HEK293 (cell line): ENCODE results near the gene NPR2.

Source experiments
- CTCF ChIA-PET: fragments of 350-600 bp; formaldehyde crosslinking; extraction: SDS; loops from one replicate; lab custom pipeline; 2021; ENCODE audit warnings: antibody characterized with exemption; lab: Yijun Ruan, JAX
- POLR2A ChIA-PET: fragments of 300-600 bp; formaldehyde crosslinking; extraction: SDS; loops from one replicate; lab custom pipeline; 2020; ENCODE audit warnings: antibody characterized with exemption, inconsistent platforms; lab: Yijun Ruan, JAX
- H3K27ac ChIP-seq: fragments of 200-500 bp; sonication (Bioruptor generic); 2 replicates; pipeline ENCODE4 v1.5.1; 2014; ENCODE audit warnings: low read depth, low read length, control low read depth, inconsistent platforms; ENCODE audit errors: extremely low read depth
- H3K36me3 ChIP-seq, 2 experiments: fragments of 200-500 bp in 1 of 2; sonication (Bioruptor generic) in 1 of 2; 1 replicate in 1 of 2; 2 replicates in 1 of 2; pipeline ENCODE4 v1.5.1; 2014 to 2017; ENCODE audit warnings: inconsistent platforms in 2 of 2, low read length in 2 of 2; ENCODE audit not compliant: control insufficient read depth in 2 of 2, insufficient read depth in 1 of 2
- H3K4me1 ChIP-seq: fragments of 200-500 bp; sonication (Bioruptor generic); 2 replicates; pipeline ENCODE4 v1.5.1; 2014; ENCODE audit warnings: mild to moderate bottlenecking, low read length, inconsistent platforms; ENCODE audit not compliant: control insufficient read depth, insufficient read depth
- H3K4me3 ChIP-seq: 2 replicates; pipeline ENCODE4 v1.5.1; 2011; ENCODE audit warnings: low read depth, mild to moderate bottlenecking, control low read depth, low read length, moderate library complexity
- H3K9me3 ChIP-seq: fragments of 200-500 bp; sonication (Bioruptor generic); 2 replicates; pipeline ENCODE4 v1.5.1; 2014; ENCODE audit warnings: low read depth, low read length, inconsistent platforms; ENCODE audit not compliant: control insufficient read depth, insufficient read depth
- HOXD13 ChIP-seq: sonication (generic); formaldehyde crosslinking; IDR thresholded peaks from 2 replicates; pipeline ENCODE4 v1.8.0; 2022; ENCODE audit warnings: missing genetic modification reagents, borderline replicate concordance
- KLF10 ChIP-seq: fragments of 450-650 bp; IDR thresholded peaks from 2 replicates; pipeline ENCODE4 v1.5.1; 2018; ENCODE audit warnings: missing biosample characterization, mild to moderate bottlenecking, missing genetic modification characterization
- KLF7 ChIP-seq: fragments of 450-650 bp; formaldehyde crosslinking; IDR thresholded peaks from 2 replicates; pipeline ENCODE4 v1.5.1; 2016; ENCODE audit warnings: missing biosample characterization, missing genetic modification characterization, borderline replicate concordance
- MEIS1 ChIP-seq: sonication (generic); formaldehyde crosslinking; IDR thresholded peaks from 2 replicates; pipeline ENCODE4 v1.8.1; 2022; ENCODE audit warnings: missing genetic modification reagents, mild to moderate bottlenecking, borderline replicate concordance
- OSR2 ChIP-seq: fragments of 450-650 bp; formaldehyde crosslinking; IDR thresholded peaks from 2 replicates; pipeline ENCODE4 v1.5.1; 2016; ENCODE audit warnings: missing biosample characterization, missing genetic modification characterization
- PRDM1 ChIP-seq: fragments of 450-650 bp; formaldehyde crosslinking; IDR thresholded peaks from 2 replicates; pipeline ENCODE4; 2016; ENCODE audit warnings: missing biosample characterization, missing genetic modification characterization
- ZNF202 ChIP-seq: fragments of 450-650 bp; formaldehyde crosslinking; IDR thresholded peaks from 2 replicates; pipeline ENCODE4 v1.5.1; 2016; ENCODE audit warnings: missing biosample characterization, missing genetic modification characterization, borderline replicate concordance
- ZNF248 ChIP-seq: fragments of 450-650 bp; formaldehyde crosslinking; IDR thresholded peaks from 2 replicates; pipeline ENCODE4 v1.5.1; 2017; ENCODE audit warnings: missing biosample characterization, missing genetic modification characterization
- ZNF274 ChIP-seq, 2 experiments: fragments of 200-500 bp in 1 of 2; fragments of 450-650 bp in 1 of 2; sonication (Bioruptor generic) in 1 of 2; formaldehyde crosslinking in 1 of 2; IDR thresholded peaks; 2 replicates each; pipeline versions ENCODE4 v1.5.1 to v1.6.1; 2014 to 2016; ENCODE audit warnings: borderline replicate concordance in 1 of 2, inconsistent platforms in 1 of 2, low read length in 1 of 2, missing biosample characterization in 1 of 2, missing genetic modification characterization in 1 of 2
- ZNF341 ChIP-seq: fragments of 450-650 bp; formaldehyde crosslinking; IDR thresholded peaks from 2 replicates; pipeline ENCODE4; 2016; ENCODE audit warnings: low read depth, missing biosample characterization, missing genetic modification characterization
- ZNF391 ChIP-seq: fragments of 450-650 bp; formaldehyde crosslinking; IDR thresholded peaks from 2 replicates; pipeline ENCODE4 v1.5.1; 2016; ENCODE audit warnings: low read depth, missing biosample characterization, missing genetic modification characterization, borderline replicate concordance
- ZNF423 ChIP-seq: fragments of 450-650 bp; formaldehyde crosslinking; IDR thresholded peaks from 2 replicates; pipeline ENCODE4 v1.5.1; 2016; ENCODE audit warnings: missing biosample characterization, missing genetic modification characterization
- ZNF664 ChIP-seq: fragments of 450-650 bp; formaldehyde crosslinking; IDR thresholded peaks from 2 replicates; pipeline ENCODE4 v1.5.1; 2016; ENCODE audit warnings: missing biosample characterization, missing genetic modification characterization
- TF ChIP-seq, protein P1 (sequence below): fragments of 450-650 bp; formaldehyde crosslinking; IDR thresholded peaks from 2 replicates; pipeline ENCODE4 v1.5.1; 2016; ENCODE audit warnings: missing biosample characterization, missing genetic modification characterization
- TF ChIP-seq, protein P2 (sequence below): sonication (generic); formaldehyde crosslinking; IDR thresholded peaks from 2 replicates; pipeline ENCODE4 v1.8.1; 2022; ENCODE audit warnings: mild to moderate bottlenecking, moderate library complexity, missing genetic modification reagents
- TF ChIP-seq, protein P3 (sequence below): fragments of 450-650 bp; formaldehyde crosslinking; IDR thresholded peaks from 2 replicates; pipeline ENCODE4 v1.5.1; 2017; ENCODE audit warnings: missing biosample characterization, mild to moderate bottlenecking, missing genetic modification characterization, moderate library complexity
- TF ChIP-seq, protein P4 (sequence below): fragments of 450-650 bp; formaldehyde crosslinking; IDR thresholded peaks from 2 replicates; pipeline ENCODE4 v1.5.1; 2016; ENCODE audit warnings: missing biosample characterization, missing genetic modification characterization
- TF ChIP-seq, protein P5 (sequence below): fragments of 450-650 bp; formaldehyde crosslinking; IDR thresholded peaks from 2 replicates; pipeline ENCODE4 v1.5.1; 2016; ENCODE audit warnings: missing biosample characterization, missing genetic modification characterization
- TF ChIP-seq, protein P6 (sequence below): IDR thresholded peaks from 2 replicates; pipeline ENCODE4 v1.6.1; 2011; ENCODE audit warnings: mild to moderate bottlenecking, low read depth, low read length, borderline replicate concordance

NPR2 gene

DNA sequence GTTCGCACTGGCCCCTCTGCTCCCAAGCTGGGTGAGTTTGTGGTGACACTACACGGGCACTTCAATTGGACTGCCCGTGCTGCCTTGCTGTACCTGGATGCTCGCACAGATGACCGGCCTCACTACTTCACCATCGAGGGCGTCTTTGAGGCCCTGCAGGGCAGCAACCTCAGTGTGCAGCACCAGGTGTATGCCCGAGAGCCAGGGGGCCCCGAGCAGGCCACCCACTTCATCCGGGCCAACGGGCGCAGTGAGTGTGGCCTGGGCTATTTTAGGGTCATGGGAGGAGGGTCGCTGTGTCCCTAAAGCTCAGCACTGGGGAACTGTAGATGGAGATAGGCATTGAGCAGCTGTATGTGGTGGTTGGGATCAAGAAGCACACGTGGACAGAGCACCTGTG lies 1.4 kb downstream of the NPR2 start:
- H3K9me3 ChIP-seq = no peaks in the 10 kb centered on the region
- TF ChIP-seq HOXD13 (CRISPR knock-in tag) (no peak), ZNF202 (tag by site-specific recombination) (no peak), PRDM1 (no peak), ZNF341 (tag by site-specific recombination) (no peak)
- TF ChIP-seq, protein P1, sequence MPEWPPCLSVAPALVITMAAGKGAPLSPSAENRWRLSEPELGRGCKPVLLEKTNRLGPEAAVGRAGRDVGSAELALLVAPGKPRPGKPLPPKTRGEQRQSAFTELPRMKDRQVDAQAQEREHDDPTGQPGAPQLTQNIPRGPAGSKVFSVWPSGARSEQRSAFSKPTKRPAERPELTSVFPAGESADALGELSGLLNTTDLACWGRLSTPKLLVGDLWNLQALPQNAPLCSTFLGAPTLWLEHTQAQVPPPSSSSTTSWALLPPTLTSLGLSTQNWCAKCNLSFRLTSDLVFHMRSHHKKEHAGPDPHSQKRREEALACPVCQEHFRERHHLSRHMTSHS (tag by site-specific recombination) = no peak
- TF ChIP-seq, protein P2, sequence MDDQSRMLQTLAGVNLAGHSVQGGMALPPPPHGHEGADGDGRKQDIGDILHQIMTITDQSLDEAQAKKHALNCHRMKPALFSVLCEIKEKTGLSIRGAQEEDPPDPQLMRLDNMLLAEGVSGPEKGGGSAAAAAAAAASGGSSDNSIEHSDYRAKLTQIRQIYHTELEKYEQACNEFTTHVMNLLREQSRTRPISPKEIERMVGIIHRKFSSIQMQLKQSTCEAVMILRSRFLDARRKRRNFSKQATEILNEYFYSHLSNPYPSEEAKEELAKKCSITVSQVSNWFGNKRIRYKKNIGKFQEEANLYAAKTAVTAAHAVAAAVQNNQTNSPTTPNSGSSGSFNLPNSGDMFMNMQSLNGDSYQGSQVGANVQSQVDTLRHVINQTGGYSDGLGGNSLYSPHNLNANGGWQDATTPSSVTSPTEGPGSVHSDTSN (CRISPR knock-in tag) = no peak
- no peak overlapping the region for H3K27ac ChIP-seq
- POLR2A ChIA-PET = no interaction called here
- no peaks in the 10 kb centered on the region for H3K4me1 ChIP-seq
- no peak overlapping the region for H3K4me3 ChIP-seq
- CTCF ChIA-PET = interaction anchor here (0.7 to 2.4 kb wide), 6 partner anchors 33 to 332 kb away, joined by 3 to 14 read pairs (median 4); no protein-coding TSS in a partner anchor
- H3K36me3 ChIP-seq = peaks cover 0 to 8% of the 10 kb centered on the region in 2 experiments; a peak in 2 of 3 replicates

DNA sequence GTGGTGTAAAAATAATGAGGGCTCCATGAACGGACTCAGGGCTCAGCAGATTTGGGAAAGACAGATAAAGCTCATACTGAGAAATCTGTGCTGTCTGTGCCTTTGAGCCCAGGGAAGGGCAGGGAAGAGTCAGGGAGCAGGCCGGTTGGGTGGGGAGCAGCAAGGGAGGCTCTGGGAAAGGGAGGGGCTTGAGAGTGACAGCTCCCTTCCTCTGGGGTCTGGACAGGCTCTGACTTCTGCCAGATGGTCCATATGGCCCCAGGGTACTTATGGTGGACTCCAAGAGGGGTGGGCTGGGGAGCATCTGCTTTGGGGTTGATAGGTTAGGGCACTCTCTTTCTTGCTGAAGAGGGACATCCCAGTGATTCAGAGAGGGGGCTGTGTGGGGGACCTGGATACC lies 2.1 kb downstream of the NPR2 start:
- ChIA-PET CTCF (interaction anchor here (0.7 to 2.4 kb wide), 5 partner anchors 33 to 332 kb away, joined by 3 to 14 read pairs (median 4); no protein-coding TSS in a partner anchor), POLR2A (no interaction called here)
- Histone ChIP-seq H3K9me3 (no peaks in the 10 kb centered on the region), H3K36me3 (peaks cover 0 to 8% of the 10 kb centered on the region in 2 experiments; a peak in 1 of 3 replicates), H3K27ac (no peak overlapping the region), H3K4me3 (no peak overlapping the region), H3K4me1 (no peaks in the 10 kb centered on the region)
- TF ChIP-seq KLF10 (tag by site-specific recombination) = no peak
- TF ChIP-seq, protein P3, sequence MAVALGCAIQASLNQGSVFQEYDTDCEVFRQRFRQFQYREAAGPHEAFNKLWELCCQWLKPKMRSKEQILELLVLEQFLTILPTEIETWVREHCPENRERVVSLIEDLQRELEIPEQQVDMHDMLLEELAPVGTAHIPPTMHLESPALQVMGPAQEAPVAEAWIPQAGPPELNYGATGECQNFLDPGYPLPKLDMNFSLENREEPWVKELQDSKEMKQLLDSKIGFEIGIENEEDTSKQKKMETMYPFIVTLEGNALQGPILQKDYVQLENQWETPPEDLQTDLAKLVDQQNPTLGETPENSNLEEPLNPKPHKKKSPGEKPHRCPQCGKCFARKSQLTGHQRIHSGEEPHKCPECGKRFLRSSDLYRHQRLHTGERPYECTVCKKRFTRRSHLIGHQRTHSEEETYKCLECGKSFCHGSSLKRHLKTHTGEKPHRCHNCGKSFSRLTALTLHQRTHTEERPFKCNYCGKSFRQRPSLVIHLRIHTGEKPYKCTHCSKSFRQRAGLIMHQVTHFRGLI (tag by site-specific recombination) = no peak
- no peak for TF ChIP-seq ZNF423 (tag by site-specific recombination)
- no peak for TF ChIP-seq OSR2 (tag by site-specific recombination)
- TF ChIP-seq, protein P4, sequence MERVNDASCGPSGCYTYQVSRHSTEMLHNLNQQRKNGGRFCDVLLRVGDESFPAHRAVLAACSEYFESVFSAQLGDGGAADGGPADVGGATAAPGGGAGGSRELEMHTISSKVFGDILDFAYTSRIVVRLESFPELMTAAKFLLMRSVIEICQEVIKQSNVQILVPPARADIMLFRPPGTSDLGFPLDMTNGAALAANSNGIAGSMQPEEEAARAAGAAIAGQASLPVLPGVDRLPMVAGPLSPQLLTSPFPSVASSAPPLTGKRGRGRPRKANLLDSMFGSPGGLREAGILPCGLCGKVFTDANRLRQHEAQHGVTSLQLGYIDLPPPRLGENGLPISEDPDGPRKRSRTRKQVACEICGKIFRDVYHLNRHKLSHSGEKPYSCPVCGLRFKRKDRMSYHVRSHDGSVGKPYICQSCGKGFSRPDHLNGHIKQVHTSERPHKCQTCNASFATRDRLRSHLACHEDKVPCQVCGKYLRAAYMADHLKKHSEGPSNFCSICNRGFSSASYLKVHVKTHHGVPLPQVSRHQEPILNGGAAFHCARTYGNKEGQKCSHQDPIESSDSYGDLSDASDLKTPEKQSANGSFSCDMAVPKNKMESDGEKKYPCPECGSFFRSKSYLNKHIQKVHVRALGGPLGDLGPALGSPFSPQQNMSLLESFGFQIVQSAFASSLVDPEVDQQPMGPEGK (tag by site-specific recombination) = no peak
- TF ChIP-seq ZNF248 (tag by site-specific recombination) = no peak
- no peak for TF ChIP-seq ZNF274 (IDR thresholded peaks at IDR 0.05; ENCODE audit: low read length)
- TF ChIP-seq ZNF274 (tag by site-specific recombination; IDR thresholded peaks at IDR 0.05; ENCODE audit: borderline replicate concordance) = no peak
- no peak for TF ChIP-seq MEIS1

DNA sequence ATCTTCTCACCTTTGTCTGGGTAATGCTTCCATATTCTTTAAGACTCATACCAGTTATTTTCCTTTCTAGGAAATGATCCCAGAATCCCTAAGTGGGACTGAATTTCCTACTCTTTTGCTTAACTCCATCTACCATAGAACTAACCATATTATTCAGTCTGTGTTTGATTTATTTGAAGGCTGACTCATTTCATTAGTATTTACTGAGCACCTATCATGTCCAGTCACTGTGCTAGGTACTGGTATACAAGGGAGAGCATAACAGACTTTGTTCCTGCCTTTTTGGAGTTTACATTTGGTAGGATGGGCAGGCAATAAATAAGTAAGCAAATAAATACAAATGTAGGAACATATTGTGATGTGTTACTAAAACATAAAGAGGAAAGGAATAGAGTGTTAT lies 4.3 kb downstream of the NPR2 start:
- POLR2A ChIA-PET = interaction anchor here (0.6 kb wide), 1 partner anchor 39 kb away, joined by 3 read pairs; no protein-coding TSS in a partner anchor
- CTCF ChIA-PET = interaction anchor here (0.6 to 2.9 kb wide), 4 partner anchors 31 to 1025 kb away, joined by 5 to 19 read pairs (median 8); no protein-coding TSS in a partner anchor
- TF ChIP-seq ZNF391 (tag by site-specific recombination) = no peak
- TF ChIP-seq, protein P5, sequence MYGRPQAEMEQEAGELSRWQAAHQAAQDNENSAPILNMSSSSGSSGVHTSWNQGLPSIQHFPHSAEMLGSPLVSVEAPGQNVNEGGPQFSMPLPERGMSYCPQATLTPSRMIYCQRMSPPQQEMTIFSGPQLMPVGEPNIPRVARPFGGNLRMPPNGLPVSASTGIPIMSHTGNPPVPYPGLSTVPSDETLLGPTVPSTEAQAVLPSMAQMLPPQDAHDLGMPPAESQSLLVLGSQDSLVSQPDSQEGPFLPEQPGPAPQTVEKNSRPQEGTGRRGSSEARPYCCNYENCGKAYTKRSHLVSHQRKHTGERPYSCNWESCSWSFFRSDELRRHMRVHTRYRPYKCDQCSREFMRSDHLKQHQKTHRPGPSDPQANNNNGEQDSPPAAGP (tag by site-specific recombination) = no peak
- TF ChIP-seq, protein P6, sequence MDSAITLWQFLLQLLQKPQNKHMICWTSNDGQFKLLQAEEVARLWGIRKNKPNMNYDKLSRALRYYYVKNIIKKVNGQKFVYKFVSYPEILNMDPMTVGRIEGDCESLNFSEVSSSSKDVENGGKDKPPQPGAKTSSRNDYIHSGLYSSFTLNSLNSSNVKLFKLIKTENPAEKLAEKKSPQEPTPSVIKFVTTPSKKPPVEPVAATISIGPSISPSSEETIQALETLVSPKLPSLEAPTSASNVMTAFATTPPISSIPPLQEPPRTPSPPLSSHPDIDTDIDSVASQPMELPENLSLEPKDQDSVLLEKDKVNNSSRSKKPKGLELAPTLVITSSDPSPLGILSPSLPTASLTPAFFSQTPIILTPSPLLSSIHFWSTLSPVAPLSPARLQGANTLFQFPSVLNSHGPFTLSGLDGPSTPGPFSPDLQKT = no peak
- no peak for TF ChIP-seq ZNF664 (tag by site-specific recombination)
- no peak for TF ChIP-seq KLF7 (tag by site-specific recombination)

More for the DNA sequence above, 4.3 kb downstream of the NPR2 start:
- H3K27ac ChIP-seq = no peak overlapping the region
- H3K9me3 ChIP-seq = no peaks in the 10 kb centered on the region
- no peaks in the 10 kb centered on the region for H3K4me1 ChIP-seq
- no peak overlapping the region for H3K4me3 ChIP-seq
- H3K36me3 ChIP-seq = peaks cover 0 to 19% of the 10 kb centered on the region in 2 experiments; a peak in 1 of 3 replicates
